ENCODE results near the gene ARL4C.

ARL4C gene

GRCh38 chr2:234444893-234445292, 52.0 kb downstream of the ARL4C start:
- no peak for DNase-seq

- DNase-seq, result no peak
Measured at GRCh38 chr2:234444242-234444730, 52.6 kb downstream of the ARL4C start.

All from NCI-H2081 (cell line).